Heart left ventricle (tissue), 13 donors: Measurements from ENCODE around the gene XPC.

Source experiments
- CTCF ChIP-seq, 12 donors: fragments of 200-600 bp; sonication (generic) in 4 of 12; IDR thresholded peaks; one replicate each; pipeline versions ENCODE4 v1.5.0 to v1.8.0; 2018 to 2022; ENCODE audit warnings: antibody characterized with exemption in 12 of 12, mild to moderate bottlenecking in 5 of 12
- POLR2A ChIP-seq, 2 donors: fragments of 450-650 bp; IDR thresholded peaks; one replicate each; pipeline ENCODE4 v1.6.1; 2017; ENCODE audit warnings: antibody characterized with exemption in 2 of 2, mild to moderate bottlenecking in 2 of 2, moderate library complexity in 2 of 2
- donor health status: ischemic (EF 13 %, LVEDD 7.1; RV severe dilation, severe dysfunction).
- donor health status: DM: no; HTN: yes; CAD: no.
- donor health status: DM: no; HTN: no; CAD: no.
- donor health status: ischemic (EF 25% LVEDD 6.9; RV normal size, moderate dysfunction).
- donor health status: ischemic (EF 25% LVEDD 5.7; RV mildly dilated, moderate dysfunction).
- donor health status: ischemic (EF 35%, LVEDD 5.7; RV mildly dilated, moderate dysfunction).
- donor health status: nonischemic (EF 11% LVEDD 7.7; RV severe dilation, severe dysfunction).
- donor health status: DM: yes; HTN: yes; CAD: no.
- donor health status: PGD.
- donor health status: ischemic (EF 29% LVEDD 5.4; RV normal size, mild dysfunction).
- donor health status: nonischemic (EF 23%, LVEDD 6.1; RV moderate dilation, normal function).

DNA sequence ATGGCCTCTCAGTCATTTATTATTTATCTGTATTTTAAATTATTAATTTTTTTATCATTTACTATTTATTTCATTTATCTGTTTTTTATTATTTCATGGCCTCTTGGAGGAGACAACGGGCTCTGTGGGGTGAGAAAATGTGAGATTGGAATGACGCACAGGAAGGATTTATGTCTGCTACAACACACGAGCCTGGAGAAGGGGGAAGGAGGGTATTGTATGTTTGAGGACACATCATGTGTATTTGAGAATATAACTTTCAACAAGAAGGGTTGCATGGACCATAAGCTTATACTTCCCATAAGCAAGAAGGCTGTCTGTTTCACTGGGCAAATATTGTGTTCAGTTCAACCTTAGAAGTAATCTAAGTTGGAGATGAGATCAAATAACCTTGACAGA, 31.9 kb upstream of the XPC start:
- TF ChIP-seq CTCF (IDR thresholded peaks at IDR 0.05) (no peak), POLR2A (IDR thresholded peaks at IDR 0.05) (no peak)
